Endodermal cell (in vitro differentiated cells): ENCODE data around the gene GTF2F2. TPM values are rescaled to one million over a fixed set of nuclear protein-coding genes. Genes with fewer than 3 reads are reported as not detected.

ENCODE experiments used
- DNase-seq: peaks from one replicate; pipeline ENCODE4 v3.0.0-alpha.2; 2017
- H3K27ac ChIP-seq: 2 replicates; pipeline ENCODE4 v1.5.1; 2013; ENCODE audit warnings: mild to moderate bottlenecking, low read depth, low read length, moderate library complexity
- H3K27me3 ChIP-seq: 2 replicates; pipeline ENCODE4 v1.6.1; 2013; ENCODE audit warnings: mild to moderate bottlenecking, low read length, moderate library complexity; ENCODE audit not compliant: insufficient read depth, control insufficient read depth, poor library complexity, severe bottlenecking
- H3K36me3 ChIP-seq: 2 replicates; pipeline ENCODE4 v1.7.0; 2013; ENCODE audit warnings: mild to moderate bottlenecking, low read length, moderate library complexity; ENCODE audit not compliant: control insufficient read depth, insufficient read depth
- H3K4me1 ChIP-seq: one replicate; pipeline ENCODE4 v1.7.0; 2013; ENCODE audit warnings: low read length; ENCODE audit not compliant: control insufficient read depth, insufficient read depth
- H3K4me3 ChIP-seq: 2 replicates; pipeline ENCODE4 v1.5.1; 2013; ENCODE audit warnings: mild to moderate bottlenecking, low read length, moderate library complexity
- H3K9ac ChIP-seq: 2 replicates; pipeline ENCODE4 v1.6.1; 2013; ENCODE audit warnings: mild to moderate bottlenecking, low read length, moderate library complexity; ENCODE audit not compliant: poor library complexity, severe bottlenecking; ENCODE audit errors: extremely low read depth
- H3K9me3 ChIP-seq: 2 replicates; pipeline ENCODE4 v1.6.1; 2013; ENCODE audit warnings: mild to moderate bottlenecking, low read length, moderate library complexity; ENCODE audit not compliant: control insufficient read depth
- H3K27ac Mint-ChIP-seq: 2 replicates; pipeline ENCODE4 v1.8.0; 2020; ENCODE audit warnings: mixed read lengths
- H3K27me3 Mint-ChIP-seq: 2 replicates; pipeline ENCODE4 v1.8.0; 2021; ENCODE audit warnings: mild to moderate bottlenecking, mixed read lengths; ENCODE audit not compliant: insufficient read depth
- H3K36me3 Mint-ChIP-seq: 2 replicates; pipeline ENCODE4 v1.8.0; 2020; ENCODE audit warnings: low read depth, mixed read lengths
- H3K4me1 Mint-ChIP-seq: 2 replicates; pipeline ENCODE4 v1.8.0; 2020; ENCODE audit warnings: mixed read lengths
- H3K4me3 Mint-ChIP-seq: 2 replicates; pipeline ENCODE4 v1.8.0; 2020; ENCODE audit warnings: mild to moderate bottlenecking, moderate library complexity, mixed read lengths
- H3K9me3 Mint-ChIP-seq: 2 replicates; pipeline ENCODE4 v1.8.0; 2020; ENCODE audit warnings: mild to moderate bottlenecking, mixed read lengths
- WGBS, 2 experiments: methylation state at CpG; one replicate each; pipeline versions ENCODE4 v1.1.5 to v1.1.7; 2013; ENCODE audit warnings: missing lambda C conversion rate in 2 of 2, mixed read lengths in 1 of 2; ENCODE audit not compliant: insufficient coverage in 1 of 2, insufficient read length in 1 of 2; 5-methylcytosine and 5-hydroxymethylcytosine counted together
- total RNA-seq, 2 donors: library from RNA; stranded (reverse); fragmentation: NEBNext Ultra II Directional in 1 of 2; extraction: Animal tissue kit (Norgen Biotek cat#: 25700) in 1 of 2; gene quantifications; 2 replicates in 1 of 2; 3 replicates in 1 of 2; pipeline ENCODE4 v1.2.1, GENCODE V29; 2021
- TF ChIP-seq, protein P1 (sequence below): fragments of 200-600 bp; sonication (generic); conservative IDR thresholded peaks from 2 replicates; pipeline ENCODE4 v1.5.0; 2021; ENCODE audit warnings: antibody characterized with exemption, mild to moderate bottlenecking

The GTF2F2 gene
- total RNA-seq, 2 donors from 2014 or later = 27.0 to 27.4 TPM

DNA sequence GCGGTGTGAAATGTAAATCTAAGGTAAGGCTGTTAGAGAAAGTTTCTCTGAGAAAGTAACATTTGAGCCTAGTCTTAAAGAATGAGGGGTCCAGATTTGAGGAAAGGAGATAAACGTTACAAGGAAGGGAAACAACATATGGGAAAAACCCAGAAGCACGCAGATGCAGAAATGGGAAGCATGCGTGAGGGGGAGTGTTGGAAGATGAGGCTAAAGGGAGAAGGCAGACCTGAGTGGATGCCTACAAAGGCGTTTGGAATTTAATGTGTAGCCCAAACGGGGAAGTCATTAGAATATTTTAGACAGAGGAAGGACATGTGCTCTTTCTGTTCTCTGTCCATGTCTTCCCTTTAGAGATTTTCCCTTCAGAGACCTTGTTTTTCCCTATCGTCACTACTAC lies 159.7 kb downstream of the GTF2F2 start:
- peak overlapping the region; percentile 53 for H3K27ac Mint-ChIP-seq
- H3K4me1 Mint-ChIP-seq = peaks cover 10% of the 10 kb centered on the region
- Histone ChIP-seq H3K27me3 (no peaks in the 10 kb centered on the region), H3K4me3 (no peak overlapping the region), H3K27ac (no peak overlapping the region), H3K36me3 (peaks cover 17% of the 10 kb centered on the region), H3K9me3 (peaks cover 8% of the 10 kb centered on the region), H3K9ac (no peak overlapping the region), H3K4me1 (no peaks in the 10 kb centered on the region)
- TF ChIP-seq, protein P1, sequence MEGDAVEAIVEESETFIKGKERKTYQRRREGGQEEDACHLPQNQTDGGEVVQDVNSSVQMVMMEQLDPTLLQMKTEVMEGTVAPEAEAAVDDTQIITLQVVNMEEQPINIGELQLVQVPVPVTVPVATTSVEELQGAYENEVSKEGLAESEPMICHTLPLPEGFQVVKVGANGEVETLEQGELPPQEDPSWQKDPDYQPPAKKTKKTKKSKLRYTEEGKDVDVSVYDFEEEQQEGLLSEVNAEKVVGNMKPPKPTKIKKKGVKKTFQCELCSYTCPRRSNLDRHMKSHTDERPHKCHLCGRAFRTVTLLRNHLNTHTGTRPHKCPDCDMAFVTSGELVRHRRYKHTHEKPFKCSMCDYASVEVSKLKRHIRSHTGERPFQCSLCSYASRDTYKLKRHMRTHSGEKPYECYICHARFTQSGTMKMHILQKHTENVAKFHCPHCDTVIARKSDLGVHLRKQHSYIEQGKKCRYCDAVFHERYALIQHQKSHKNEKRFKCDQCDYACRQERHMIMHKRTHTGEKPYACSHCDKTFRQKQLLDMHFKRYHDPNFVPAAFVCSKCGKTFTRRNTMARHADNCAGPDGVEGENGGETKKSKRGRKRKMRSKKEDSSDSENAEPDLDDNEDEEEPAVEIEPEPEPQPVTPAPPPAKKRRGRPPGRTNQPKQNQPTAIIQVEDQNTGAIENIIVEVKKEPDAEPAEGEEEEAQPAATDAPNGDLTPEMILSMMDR = no peak
- peaks cover 26% of the 10 kb centered on the region for H3K36me3 Mint-ChIP-seq
- DNase-seq = no peak
- H3K9me3 Mint-ChIP-seq = no peaks in the 10 kb centered on the region
- H3K27me3 Mint-ChIP-seq = no peaks in the 10 kb centered on the region
- H3K4me3 Mint-ChIP-seq = no peak overlapping the region
- 88% methylated on average over 6 to 7 of the region's 7 CpGs for WGBS, 2 experiments

DNA sequence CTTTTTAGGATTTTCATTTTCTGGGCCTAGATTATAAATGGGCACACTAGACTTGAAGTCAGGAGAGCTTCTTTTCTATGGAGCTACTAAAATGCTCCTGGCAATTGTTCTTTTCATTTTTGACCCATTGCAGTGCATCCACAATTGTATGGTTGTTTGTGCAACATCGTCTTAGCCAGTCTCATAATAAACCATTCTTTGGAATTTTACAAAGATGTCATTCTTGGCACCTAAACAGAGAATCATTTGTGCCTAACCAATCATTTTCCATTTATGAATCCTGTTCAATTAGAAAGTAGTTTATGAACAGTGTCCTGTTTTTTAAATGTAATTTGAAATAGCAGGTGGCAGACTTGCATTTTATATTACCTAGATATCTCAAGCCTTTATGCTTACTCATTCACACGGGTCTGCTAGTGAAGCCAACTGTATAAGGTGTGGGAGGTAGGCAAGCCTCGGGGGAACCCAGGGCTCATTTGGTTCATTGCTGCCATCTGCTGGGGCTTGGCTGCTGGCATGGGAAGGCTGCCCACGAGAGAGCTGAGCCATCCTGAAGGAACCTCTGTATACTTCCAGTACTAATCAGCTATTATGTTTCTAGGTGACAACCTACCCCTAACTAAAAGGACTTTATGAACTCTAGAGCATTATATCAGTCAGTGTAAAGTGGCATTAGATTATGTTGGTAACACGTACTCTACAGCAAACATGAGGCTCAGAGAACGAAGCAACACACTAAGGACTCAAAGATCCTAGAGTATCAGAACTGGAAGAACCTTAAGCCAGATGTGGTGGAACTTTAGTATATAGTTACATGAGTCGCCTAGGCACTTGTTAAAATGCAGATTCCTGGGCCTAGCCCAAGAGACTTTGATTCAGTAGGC lies 160.7 kb downstream of the GTF2F2 start:
- DNase-seq = peak; percentile 88
- WGBS, 2 experiments = 73% methylated on average over 6 to 7 of the region's 7 CpGs
- H3K4me3 ChIP-seq = no peak overlapping the region
- H3K9ac ChIP-seq = no peak overlapping the region
- peaks cover 8% of the 10 kb centered on the region for H3K9me3 ChIP-seq
- peaks cover 13% of the 10 kb centered on the region for H3K4me1 Mint-ChIP-seq
- no peak overlapping the region for H3K27ac ChIP-seq
- H3K9me3 Mint-ChIP-seq = no peaks in the 10 kb centered on the region
- TF ChIP-seq, protein P1 = peak; percentile 88
- H3K36me3 ChIP-seq = peaks cover 22% of the 10 kb centered on the region
- no peaks in the 10 kb centered on the region for H3K4me1 ChIP-seq
- H3K27me3 ChIP-seq = no peaks in the 10 kb centered on the region
- no peak overlapping the region for H3K4me3 Mint-ChIP-seq
- H3K36me3 Mint-ChIP-seq = peaks cover 30% of the 10 kb centered on the region
- H3K27me3 Mint-ChIP-seq = no peaks in the 10 kb centered on the region
- H3K27ac Mint-ChIP-seq = no peak overlapping the region

DNA sequence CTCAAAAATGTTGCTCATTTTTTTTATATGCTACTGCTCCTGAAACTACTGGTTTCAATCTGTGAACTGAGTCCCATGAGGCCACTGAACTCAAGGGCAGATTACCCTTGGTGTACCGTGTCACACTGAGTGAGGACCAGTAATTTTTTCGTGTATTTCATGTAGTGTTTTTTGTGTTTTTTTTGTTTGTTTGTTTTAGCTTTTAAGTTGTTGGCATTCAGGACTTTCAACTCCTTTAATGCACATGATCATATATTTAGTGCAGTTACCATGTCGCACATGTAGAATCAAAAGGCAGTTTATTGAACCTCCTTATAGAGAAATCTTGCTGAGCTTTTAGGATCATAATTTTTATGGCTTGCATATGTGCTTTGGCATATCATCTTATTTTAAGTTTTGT lies 162.7 kb downstream of the GTF2F2 start:
- H3K4me3 Mint-ChIP-seq = no peak overlapping the region
- H3K27me3 Mint-ChIP-seq = no peaks in the 10 kb centered on the region
- Histone ChIP-seq H3K27ac (no peak overlapping the region), H3K36me3 (peaks cover 12% of the 10 kb centered on the region), H3K9ac (no peak overlapping the region), H3K4me3 (no peak overlapping the region), H3K4me1 (no peaks in the 10 kb centered on the region), H3K9me3 (no peaks in the 10 kb centered on the region), H3K27me3 (no peaks in the 10 kb centered on the region)
- H3K36me3 Mint-ChIP-seq = peaks cover 23% of the 10 kb centered on the region
- DNase-seq = no peak
- no peaks in the 10 kb centered on the region for H3K9me3 Mint-ChIP-seq
- WGBS, 2 experiments = 99% methylated on average over 3 of the region's 3 CpGs; no CpG with 5 or more reads in 1 of the 2 experiments
- H3K27ac Mint-ChIP-seq = peak overlapping the region; percentile 71
- TF ChIP-seq, protein P1 = no peak
- peaks cover 17% of the 10 kb centered on the region for H3K4me1 Mint-ChIP-seq
